ENCODE measurements around the gene PDE4D.

Gene PDE4D

GRCh38 chr5:59351076-59351794, 542.3 kb downstream of the PDE4D start:
- Histone ChIP-seq H3K4me3 (ENCODE audit: extremely low read depth, insufficient read depth, low read length, poor library complexity, severe bottlenecking) (no peak overlapping the region), H3K27ac (ENCODE audit: low read depth, low read length, severe bottlenecking) (no peak overlapping the region)
- no CpG with 5 or more reads among the region's 4 CpGs for WGBS, 2 experiments (ENCODE audit: insufficient coverage in 2 of 2)

GRCh38 chr5:59348189-59348588, 545.3 kb downstream of the PDE4D start:
- Histone ChIP-seq H3K27ac (ENCODE audit: low read depth, low read length, severe bottlenecking) (no peak overlapping the region), H3K36me3 (ENCODE audit: control insufficient read depth, insufficient read depth, low read length) (no peaks in the 10 kb centered on the region), H3K4me1 (ENCODE audit: control insufficient read depth, insufficient read depth, low read length, poor library complexity, severe bottlenecking) (no peaks in the 10 kb centered on the region), H3K9me3 (ENCODE audit: control insufficient read depth, low read length) (no peaks in the 10 kb centered on the region), H3K4me3 (ENCODE audit: extremely low read depth, insufficient read depth, low read length, poor library complexity, severe bottlenecking) (no peak overlapping the region)

More at GRCh38 chr5:59351076-59351794, 542.3 kb downstream of the PDE4D start:
- no peaks in the 10 kb centered on the region for H3K4me1 ChIP-seq (ENCODE audit: control insufficient read depth, insufficient read depth, low read length, poor library complexity, severe bottlenecking)
- H3K36me3 ChIP-seq (ENCODE audit: control insufficient read depth, insufficient read depth, low read length) = no peaks in the 10 kb centered on the region
- no peaks in the 10 kb centered on the region for H3K9me3 ChIP-seq (ENCODE audit: control insufficient read depth, low read length)

- Histone ChIP-seq H3K27ac (ENCODE audit: low read depth, low read length, severe bottlenecking) (no peak overlapping the region), H3K36me3 (ENCODE audit: control insufficient read depth, insufficient read depth, low read length) (no peaks in the 10 kb centered on the region), H3K4me1 (ENCODE audit: control insufficient read depth, insufficient read depth, low read length, poor library complexity, severe bottlenecking) (peaks cover 6% of the 10 kb centered on the region), H3K9me3 (ENCODE audit: control insufficient read depth, low read length) (no peaks in the 10 kb centered on the region), H3K4me3 (ENCODE audit: extremely low read depth, insufficient read depth, low read length, poor library complexity, severe bottlenecking) (no peak overlapping the region)
- WGBS, 2 experiments (ENCODE audit: insufficient coverage in 2 of 2) = 100% methylated on average over 1 of the region's 1 CpG; no CpG with 5 or more reads in 1 of the 2 experiments
Measured at GRCh38 chr5:59346982-59347381, 546.5 kb downstream of the PDE4D start.

GRCh38 chr5:59346514-59346913, 547.0 kb downstream of the PDE4D start:
- 82 to 96% methylated on average over 3 of the region's 7 CpGs for WGBS, 2 experiments (ENCODE audit: insufficient coverage in 2 of 2)
- Histone ChIP-seq H3K4me1 (ENCODE audit: control insufficient read depth, insufficient read depth, low read length, poor library complexity, severe bottlenecking) (peaks cover 6% of the 10 kb centered on the region), H3K36me3 (ENCODE audit: control insufficient read depth, insufficient read depth, low read length) (no peaks in the 10 kb centered on the region), H3K9me3 (ENCODE audit: control insufficient read depth, low read length) (no peaks in the 10 kb centered on the region), H3K4me3 (ENCODE audit: extremely low read depth, insufficient read depth, low read length, poor library complexity, severe bottlenecking) (no peak overlapping the region), H3K27ac (ENCODE audit: low read depth, low read length, severe bottlenecking) (no peak overlapping the region)

- no CpG with 5 or more reads among the region's 3 CpGs for WGBS, 2 experiments (ENCODE audit: insufficient coverage in 2 of 2)
- Histone ChIP-seq H3K27ac (ENCODE audit: low read depth, low read length, severe bottlenecking) (no peak overlapping the region), H3K9me3 (ENCODE audit: control insufficient read depth, low read length) (no peaks in the 10 kb centered on the region), H3K4me3 (ENCODE audit: extremely low read depth, insufficient read depth, low read length, poor library complexity, severe bottlenecking) (no peak overlapping the region), H3K36me3 (ENCODE audit: control insufficient read depth, insufficient read depth, low read length) (no peaks in the 10 kb centered on the region), H3K4me1 (ENCODE audit: control insufficient read depth, insufficient read depth, low read length, poor library complexity, severe bottlenecking) (peaks cover 6% of the 10 kb centered on the region)
Measured at GRCh38 chr5:59342181-59342580, 551.3 kb downstream of the PDE4D start.

GRCh38 chr5:59341760-59342159, 551.8 kb downstream of the PDE4D start:
- WGBS, 2 experiments (ENCODE audit: insufficient coverage in 2 of 2) = no CpG with 5 or more reads among the region's 4 CpGs

GRCh38 chr5:59341155-59341554, 552.4 kb downstream of the PDE4D start:
- H3K36me3 ChIP-seq (ENCODE audit: control insufficient read depth, insufficient read depth, low read length) = no peaks in the 10 kb centered on the region
- H3K4me3 ChIP-seq (ENCODE audit: extremely low read depth, insufficient read depth, low read length, poor library complexity, severe bottlenecking) = no peak overlapping the region
- H3K4me1 ChIP-seq (ENCODE audit: control insufficient read depth, insufficient read depth, low read length, poor library complexity, severe bottlenecking) = peaks cover 6% of the 10 kb centered on the region
- no CpG with 5 or more reads among the region's 2 CpGs for WGBS, 2 experiments (ENCODE audit: insufficient coverage in 2 of 2)
- no peak overlapping the region for H3K27ac ChIP-seq (ENCODE audit: low read depth, low read length, severe bottlenecking)
- H3K9me3 ChIP-seq (ENCODE audit: control insufficient read depth, low read length) = no peaks in the 10 kb centered on the region

More at GRCh38 chr5:59341760-59342159, 551.8 kb downstream of the PDE4D start:
- Histone ChIP-seq H3K27ac (ENCODE audit: low read depth, low read length, severe bottlenecking) (no peak overlapping the region), H3K36me3 (ENCODE audit: control insufficient read depth, insufficient read depth, low read length) (no peaks in the 10 kb centered on the region), H3K4me1 (ENCODE audit: control insufficient read depth, insufficient read depth, low read length, poor library complexity, severe bottlenecking) (peaks cover 6% of the 10 kb centered on the region), H3K4me3 (ENCODE audit: extremely low read depth, insufficient read depth, low read length, poor library complexity, severe bottlenecking) (no peak overlapping the region), H3K9me3 (ENCODE audit: control insufficient read depth, low read length) (no peaks in the 10 kb centered on the region)

- Histone ChIP-seq H3K27ac (ENCODE audit: low read depth, low read length, severe bottlenecking) (no peak overlapping the region), H3K9me3 (ENCODE audit: control insufficient read depth, low read length) (no peaks in the 10 kb centered on the region), H3K4me1 (ENCODE audit: control insufficient read depth, insufficient read depth, low read length, poor library complexity, severe bottlenecking) (peaks cover 6% of the 10 kb centered on the region), H3K36me3 (ENCODE audit: control insufficient read depth, insufficient read depth, low read length) (no peaks in the 10 kb centered on the region), H3K4me3 (ENCODE audit: extremely low read depth, insufficient read depth, low read length, poor library complexity, severe bottlenecking) (no peak overlapping the region)
- no CpG with 5 or more reads among the region's 1 CpG for WGBS, 2 experiments (ENCODE audit: insufficient coverage in 2 of 2)
Measured at GRCh38 chr5:59340637-59341036, 552.9 kb downstream of the PDE4D start.

- H3K9me3 ChIP-seq (ENCODE audit: control insufficient read depth, low read length) = no peaks in the 10 kb centered on the region
- WGBS, 2 experiments (ENCODE audit: insufficient coverage in 2 of 2) = 95% methylated on average over 5 of the region's 8 CpGs; no CpG with 5 or more reads in 1 of the 2 experiments
- H3K27ac ChIP-seq (ENCODE audit: low read depth, low read length, severe bottlenecking) = no peak overlapping the region
- peaks cover 2% of the 10 kb centered on the region for H3K4me1 ChIP-seq (ENCODE audit: control insufficient read depth, insufficient read depth, low read length, poor library complexity, severe bottlenecking)
- no peak overlapping the region for H3K4me3 ChIP-seq (ENCODE audit: extremely low read depth, insufficient read depth, low read length, poor library complexity, severe bottlenecking)
- H3K36me3 ChIP-seq (ENCODE audit: control insufficient read depth, insufficient read depth, low read length) = no peaks in the 10 kb centered on the region
Measured at GRCh38 chr5:59337240-59337639, 556.3 kb downstream of the PDE4D start.

- Histone ChIP-seq H3K36me3 (ENCODE audit: control insufficient read depth, insufficient read depth, low read length) (no peaks in the 10 kb centered on the region), H3K4me3 (ENCODE audit: extremely low read depth, insufficient read depth, low read length, poor library complexity, severe bottlenecking) (no peak overlapping the region), H3K27ac (ENCODE audit: low read depth, low read length, severe bottlenecking) (no peak overlapping the region), H3K9me3 (ENCODE audit: control insufficient read depth, low read length) (no peaks in the 10 kb centered on the region), H3K4me1 (ENCODE audit: control insufficient read depth, insufficient read depth, low read length, poor library complexity, severe bottlenecking) (no peaks in the 10 kb centered on the region)
- WGBS, 2 experiments (ENCODE audit: insufficient coverage in 2 of 2) = no CpG with 5 or more reads among the region's 1 CpG
Measured at GRCh38 chr5:59335544-59335943, 558.0 kb downstream of the PDE4D start.

- H3K27ac ChIP-seq (ENCODE audit: low read depth, low read length, severe bottlenecking) = no peak overlapping the region
- no peaks in the 10 kb centered on the region for H3K9me3 ChIP-seq (ENCODE audit: control insufficient read depth, low read length)
- H3K36me3 ChIP-seq (ENCODE audit: control insufficient read depth, insufficient read depth, low read length) = no peaks in the 10 kb centered on the region
- peaks cover 7% of the 10 kb centered on the region for H3K4me1 ChIP-seq (ENCODE audit: control insufficient read depth, insufficient read depth, low read length, poor library complexity, severe bottlenecking)
- H3K4me3 ChIP-seq (ENCODE audit: extremely low read depth, insufficient read depth, low read length, poor library complexity, severe bottlenecking) = no peak overlapping the region
Measured at GRCh38 chr5:59333416-59333815, 560.1 kb downstream of the PDE4D start.
